Measurements from ENCODE around the gene KIRREL3.

KIRREL3 gene

GRCh38 chr11:126816645-126817044 lies 183.9 kb downstream of the KIRREL3 start:
- no peak for DNase-seq (ENCODE audit: low spot score)
- no peak for TF ChIP-seq CTCF (IDR thresholded peaks at IDR 0.05; ENCODE audit: extremely low read depth, insufficient read depth, missing control alignments)
- in situ Hi-C loops (cut with MboI; ENCODE audit: low pct_unique_long_range_greater_than_20kb, low sequenced_read_pairs, unreplicated experiment): no loop called here

GRCh38 chr11:126815111-126815510 lies 185.5 kb downstream of the KIRREL3 start:
- DNase-seq (ENCODE audit: low spot score): no peak
- in situ Hi-C loops (cut with MboI; ENCODE audit: low pct_unique_long_range_greater_than_20kb, low sequenced_read_pairs, unreplicated experiment): no loop called here
- TF ChIP-seq CTCF (IDR thresholded peaks at IDR 0.05; ENCODE audit: extremely low read depth, insufficient read depth, missing control alignments): no peak

- in situ Hi-C loops (cut with MboI; ENCODE audit: low pct_unique_long_range_greater_than_20kb, low sequenced_read_pairs, unreplicated experiment): no loop called here
- DNase-seq (ENCODE audit: low spot score): no peak
- no peak for TF ChIP-seq CTCF (IDR thresholded peaks at IDR 0.05; ENCODE audit: extremely low read depth, insufficient read depth, missing control alignments)
These were observed 189.8 kb downstream of the KIRREL3 start for GRCh38 chr11:126810776-126811175.

- no peak for DNase-seq (ENCODE audit: low spot score)
- in situ Hi-C loops (cut with MboI; ENCODE audit: low pct_unique_long_range_greater_than_20kb, low sequenced_read_pairs, unreplicated experiment): no loop called here
- TF ChIP-seq CTCF (IDR thresholded peaks at IDR 0.05; ENCODE audit: extremely low read depth, insufficient read depth, missing control alignments): no peak
These were observed 190.9 kb downstream of the KIRREL3 start for GRCh38 chr11:126809514-126810289.

GRCh38 chr11:126808836-126809235 lies 191.7 kb downstream of the KIRREL3 start:
- DNase-seq (ENCODE audit: low spot score): no peak
- in situ Hi-C loops (cut with MboI; ENCODE audit: low pct_unique_long_range_greater_than_20kb, low sequenced_read_pairs, unreplicated experiment): no loop called here
- no peak for TF ChIP-seq CTCF (IDR thresholded peaks at IDR 0.05; ENCODE audit: extremely low read depth, insufficient read depth, missing control alignments)

GRCh38 chr11:126808296-126808695 lies 192.3 kb downstream of the KIRREL3 start:
- TF ChIP-seq CTCF (IDR thresholded peaks at IDR 0.05; ENCODE audit: extremely low read depth, insufficient read depth, missing control alignments): no peak
- no peak for DNase-seq (ENCODE audit: low spot score)
- in situ Hi-C loops (cut with MboI; ENCODE audit: low pct_unique_long_range_greater_than_20kb, low sequenced_read_pairs, unreplicated experiment): no loop called here

Data from GM13977 (cell line).